ENCODE measurements around the gene NVL.
A peak's percentile ranks its signal among the peaks of the same experiment; 100 is the strongest.

The NVL gene

DNA sequence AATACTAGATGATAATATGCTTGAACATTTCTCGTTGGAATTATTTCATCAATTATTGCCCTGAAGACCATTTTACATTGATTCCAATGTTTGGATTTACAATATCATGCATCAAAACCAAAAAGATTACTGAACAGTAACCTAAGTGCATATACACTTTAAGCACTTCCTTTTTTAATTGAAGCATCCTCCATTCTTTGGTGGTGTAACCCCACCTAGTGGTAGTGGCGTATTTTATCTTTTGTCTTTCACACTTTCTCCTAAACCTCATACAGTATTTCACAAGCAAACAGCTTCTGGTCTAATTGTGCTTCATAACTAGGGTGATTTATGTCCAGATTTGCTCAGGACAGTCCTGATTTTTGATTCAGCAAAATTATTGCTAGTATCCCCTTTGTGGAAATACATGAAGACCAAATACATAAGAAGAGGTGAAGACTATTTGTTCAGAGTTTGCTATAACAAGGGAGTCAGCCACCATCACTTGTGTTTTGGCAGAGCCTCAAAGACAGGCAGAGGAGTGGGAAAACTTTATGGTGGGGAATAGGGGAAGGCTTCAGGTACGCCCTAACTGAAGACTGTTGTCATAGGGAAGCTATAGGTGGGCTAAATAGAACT lies 3.4 kb upstream of the NVL start:
- TF ChIP-seq, protein P1, sequence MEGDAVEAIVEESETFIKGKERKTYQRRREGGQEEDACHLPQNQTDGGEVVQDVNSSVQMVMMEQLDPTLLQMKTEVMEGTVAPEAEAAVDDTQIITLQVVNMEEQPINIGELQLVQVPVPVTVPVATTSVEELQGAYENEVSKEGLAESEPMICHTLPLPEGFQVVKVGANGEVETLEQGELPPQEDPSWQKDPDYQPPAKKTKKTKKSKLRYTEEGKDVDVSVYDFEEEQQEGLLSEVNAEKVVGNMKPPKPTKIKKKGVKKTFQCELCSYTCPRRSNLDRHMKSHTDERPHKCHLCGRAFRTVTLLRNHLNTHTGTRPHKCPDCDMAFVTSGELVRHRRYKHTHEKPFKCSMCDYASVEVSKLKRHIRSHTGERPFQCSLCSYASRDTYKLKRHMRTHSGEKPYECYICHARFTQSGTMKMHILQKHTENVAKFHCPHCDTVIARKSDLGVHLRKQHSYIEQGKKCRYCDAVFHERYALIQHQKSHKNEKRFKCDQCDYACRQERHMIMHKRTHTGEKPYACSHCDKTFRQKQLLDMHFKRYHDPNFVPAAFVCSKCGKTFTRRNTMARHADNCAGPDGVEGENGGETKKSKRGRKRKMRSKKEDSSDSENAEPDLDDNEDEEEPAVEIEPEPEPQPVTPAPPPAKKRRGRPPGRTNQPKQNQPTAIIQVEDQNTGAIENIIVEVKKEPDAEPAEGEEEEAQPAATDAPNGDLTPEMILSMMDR (IDR thresholded peaks at IDR 0.05; ENCODE audit: insufficient read depth, low read depth, low read length, missing control alignments) = peak; percentile 59
- H3K4me3 ChIP-seq (ENCODE audit: low read depth, low read length) = no peak overlapping the region
- DNase-seq (ENCODE audit: low read depth) = peak; percentile 73

DNA sequence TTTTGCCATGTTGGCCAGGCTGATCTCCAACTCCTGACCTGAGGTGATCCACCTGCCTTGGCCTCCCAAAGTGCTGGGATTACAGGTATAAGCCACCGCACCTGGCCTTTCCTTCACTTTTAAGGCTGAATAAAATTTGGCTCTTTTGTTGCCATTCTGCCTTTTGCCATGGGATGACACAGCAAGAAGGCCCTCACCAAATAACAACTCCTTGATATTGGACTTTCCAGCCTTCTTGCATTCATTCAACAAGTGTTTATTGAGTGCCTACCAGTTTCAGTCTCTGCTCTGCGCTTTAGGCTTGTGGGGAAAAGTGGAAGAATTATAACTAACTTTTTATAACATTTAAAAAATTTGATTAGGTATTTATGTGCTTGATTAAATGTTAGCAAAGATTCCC lies 1.9 kb upstream of the NVL start:
- DNase-seq (ENCODE audit: low read depth) = no peak
- TF ChIP-seq, protein P1 (IDR thresholded peaks at IDR 0.05; ENCODE audit: insufficient read depth, low read depth, low read length, missing control alignments) = no peak
- no peak overlapping the region for H3K4me3 ChIP-seq (ENCODE audit: low read depth, low read length)

DNA sequence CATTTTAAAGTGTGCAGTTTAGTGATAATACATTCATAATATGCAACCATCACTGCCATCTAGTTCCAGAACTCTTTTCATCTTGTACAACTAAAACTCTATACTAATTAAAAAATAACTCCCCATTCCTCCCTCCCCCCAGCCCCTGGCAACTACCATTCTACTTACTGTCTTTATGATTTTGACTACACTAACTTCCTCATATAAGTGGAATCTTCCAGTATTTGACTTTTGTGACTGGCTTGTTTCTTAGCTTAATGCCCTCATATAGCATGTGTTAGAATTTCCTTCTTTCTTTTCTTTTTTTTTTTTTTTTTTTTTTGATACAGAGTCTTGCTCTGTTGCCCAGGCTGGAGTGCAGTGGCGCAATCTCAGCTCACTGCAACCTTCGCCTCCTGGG lies 1.4 kb upstream of the NVL start:
- no peak overlapping the region for H3K4me3 ChIP-seq (ENCODE audit: low read depth, low read length)

DNA sequence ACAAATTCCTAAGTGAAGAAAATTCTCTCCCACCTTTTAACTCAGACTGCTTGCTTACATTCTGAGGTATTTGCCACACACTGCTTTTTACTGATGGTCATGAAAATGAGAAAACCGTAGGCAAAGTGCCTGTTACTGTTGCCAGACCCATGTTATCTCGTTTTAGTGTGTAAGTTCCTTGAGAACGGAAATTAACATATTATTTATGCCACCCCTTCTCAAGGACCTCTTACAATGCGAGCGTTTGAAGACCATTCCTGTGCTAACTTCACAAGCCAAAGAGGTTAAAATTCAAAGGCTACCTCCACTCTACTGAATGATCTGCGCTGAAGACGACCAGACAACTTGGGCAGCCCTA lies 509 bp downstream of the NVL start:
- H3K4me3 ChIP-seq (ENCODE audit: low read depth, low read length) = peak overlapping the region; percentile 98
- TF ChIP-seq, protein P1 (IDR thresholded peaks at IDR 0.05; ENCODE audit: insufficient read depth, low read depth, low read length, missing control alignments) = no peak
- DNase-seq (ENCODE audit: low read depth) = no peak

More for the DNA sequence above, 1.4 kb upstream of the NVL start:
- TF ChIP-seq, protein P1 (IDR thresholded peaks at IDR 0.05; ENCODE audit: insufficient read depth, low read depth, low read length, missing control alignments) = no peak
- DNase-seq (ENCODE audit: low read depth) = no peak

DNA sequence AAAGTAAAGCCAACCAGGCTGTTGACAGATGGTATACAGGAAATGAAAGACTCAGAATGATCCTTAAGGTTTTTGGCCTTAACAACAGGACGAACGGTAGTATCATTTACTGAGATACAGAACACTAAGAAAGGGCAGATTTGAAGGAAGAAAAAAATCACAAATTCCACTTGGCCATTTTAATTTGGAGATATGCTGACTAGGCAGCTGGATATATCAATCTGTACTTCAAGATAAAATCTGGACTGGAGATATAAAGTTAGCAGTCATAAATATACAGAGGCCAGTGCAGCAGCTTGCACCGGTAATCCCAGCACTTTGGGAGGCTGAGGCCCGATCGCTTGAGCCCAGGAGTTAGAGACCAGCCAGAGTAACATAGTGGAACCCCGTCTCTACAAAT lies 1.3 kb downstream of the NVL start:
- TF ChIP-seq, protein P1 (IDR thresholded peaks at IDR 0.05; ENCODE audit: insufficient read depth, low read depth, low read length, missing control alignments) = no peak
- DNase-seq (ENCODE audit: low read depth) = no peak
- peak overlapping the region; percentile 98 for H3K4me3 ChIP-seq (ENCODE audit: low read depth, low read length)

DNA sequence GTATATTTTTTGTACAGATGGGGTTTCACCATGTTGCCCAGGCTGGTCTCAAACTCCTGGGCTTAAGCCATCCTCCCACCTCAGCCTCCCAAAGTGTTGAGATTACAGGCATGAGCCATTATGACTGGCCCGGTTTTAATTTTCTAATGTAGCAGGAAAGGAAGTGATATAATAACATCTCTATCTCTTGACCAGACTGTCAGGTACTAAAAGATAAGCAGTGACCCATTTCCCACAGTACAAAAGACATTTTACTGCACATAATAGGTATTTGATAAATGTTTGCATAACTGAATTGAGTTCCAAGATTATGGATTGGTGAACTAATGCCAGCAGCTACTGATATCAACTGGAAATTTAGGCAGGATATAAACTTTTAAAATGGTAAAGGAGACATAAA lies 4.0 kb downstream of the NVL start:
- H3K4me3 ChIP-seq (ENCODE audit: low read depth, low read length) = no peak overlapping the region
- TF ChIP-seq, protein P1 (IDR thresholded peaks at IDR 0.05; ENCODE audit: insufficient read depth, low read depth, low read length, missing control alignments) = no peak
- DNase-seq (ENCODE audit: low read depth) = no peak

DNA sequence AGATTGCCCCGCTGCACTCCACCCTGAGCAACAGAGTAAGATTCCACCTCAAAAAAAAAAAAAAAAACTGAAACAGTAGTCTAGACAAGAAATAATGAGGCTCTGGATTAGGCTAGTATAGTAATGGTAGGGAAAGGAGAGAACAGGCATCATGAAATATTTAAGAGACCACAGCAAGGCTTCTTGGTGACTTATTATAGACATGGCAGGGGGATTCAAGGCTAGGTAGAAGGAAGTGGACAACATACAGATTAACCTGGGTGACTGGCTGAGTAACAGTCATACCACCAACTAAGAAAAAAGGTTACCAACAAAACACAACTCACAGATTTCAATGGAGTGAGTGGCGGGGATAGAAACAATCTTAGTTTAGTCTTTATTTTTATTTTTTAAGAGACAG lies 8.3 kb downstream of the NVL start:
- no peak for DNase-seq (ENCODE audit: low read depth)
- TF ChIP-seq, protein P1 (IDR thresholded peaks at IDR 0.05; ENCODE audit: insufficient read depth, low read depth, low read length, missing control alignments) = no peak
- H3K4me3 ChIP-seq (ENCODE audit: low read depth, low read length) = no peak overlapping the region
